ENCODE results near the gene ADAM19.

DNA sequence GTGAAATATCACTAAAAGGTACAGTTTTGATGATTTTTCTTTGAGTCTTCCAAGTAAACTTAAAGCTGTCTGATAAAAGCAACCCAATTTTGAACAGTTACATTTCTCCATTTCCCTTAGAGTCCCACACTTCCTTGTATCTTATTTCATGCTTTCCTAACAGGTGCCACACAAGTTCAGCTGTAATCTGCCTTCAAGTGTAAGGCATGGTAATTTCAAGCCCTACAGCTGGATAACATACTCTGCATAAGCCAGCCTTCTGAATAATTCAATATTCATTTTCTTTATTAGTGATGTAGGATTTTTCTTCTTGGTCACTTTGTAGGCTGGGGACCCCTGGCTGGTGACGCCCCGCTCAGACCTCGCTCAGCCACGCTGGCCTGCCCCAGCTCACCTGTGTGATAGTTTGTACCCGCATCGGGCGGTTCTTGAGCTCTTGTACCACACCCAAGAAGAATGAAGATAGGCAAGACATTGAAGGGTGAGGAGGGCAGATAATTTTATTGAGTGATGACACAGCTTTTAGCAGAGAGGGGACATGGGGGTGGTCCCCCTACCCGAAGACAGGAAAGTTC, 42.7 kb upstream of the ADAM19 start:
- TF ChIP-seq CTCF (conservative IDR thresholded peaks at IDR 0.05; ENCODE audit: low read length) (no peak), EZH2phosphoT487 (IDR thresholded peaks at IDR 0.05; ENCODE audit: borderline replicate concordance) (no peak)

Measured in Loucy (cell line).